GM12878 (cell line): ENCODE measurements around the gene ITM2C.

Experiments
- BRCA1 ChIP-seq: IDR thresholded peaks from 2 replicates; pipeline ENCODE4 v1.6.1; 2011; ENCODE audit warnings: low read depth, low read length, improper control_type of control experiment
- CBX3 ChIP-seq: fragments of 200-600 bp; sonication (generic); IDR thresholded peaks from 2 replicates; pipeline ENCODE4 v1.6.1; 2016; ENCODE audit warnings: low read depth, borderline replicate concordance
- CTCF ChIP-seq, 3 experiments: IDR thresholded peaks in 2 of 3; conservative IDR thresholded peaks in 1 of 3; 2 replicates each; pipeline ENCODE4 v1.5.1; 2011; ENCODE audit warnings: low read depth in 3 of 3, low read length in 3 of 3, mild to moderate bottlenecking in 3 of 3, control low read depth in 2 of 3, moderate library complexity in 2 of 3, inconsistent platforms in 1 of 3, mixed read lengths in 1 of 3; ENCODE audit not compliant: control insufficient read depth in 2 of 3, insufficient read depth in 1 of 3; ENCODE audit errors: extremely low read depth in 1 of 3
- FOS ChIP-seq: IDR thresholded peaks from 3 replicates; pipeline ENCODE4 v1.6.1; 2011; ENCODE audit warnings: borderline replicate concordance; ENCODE audit not compliant: insufficient read length; ENCODE audit errors: extremely low read depth
- IKZF2 ChIP-seq, 2 experiments: fragments of 450-650 bp; IDR thresholded peaks; 2 replicates each; pipeline ENCODE4 v1.6.1; 2017; ENCODE audit warnings: mild to moderate bottlenecking in 2 of 2, moderate library complexity in 2 of 2
- KDM1A ChIP-seq: fragments of 200-600 bp; sonication (generic); IDR thresholded peaks from 2 replicates; pipeline ENCODE4 v1.6.1; 2016; ENCODE audit warnings: borderline replicate concordance
- POLR2A ChIP-seq: IDR thresholded peaks from 2 replicates; pipeline ENCODE4 v1.6.1; 2011; ENCODE audit warnings: low read depth, mild to moderate bottlenecking, low read length
- POLR2AphosphoS5 ChIP-seq: IDR thresholded peaks from 2 replicates; pipeline ENCODE4 v1.6.1; 2011; ENCODE audit warnings: mild to moderate bottlenecking, low read length, inconsistent platforms
- RB1 ChIP-seq: fragments of 450-650 bp; formaldehyde crosslinking; IDR thresholded peaks from 2 replicates; pipeline ENCODE4 v1.6.1; 2017; ENCODE audit warnings: mild to moderate bottlenecking, borderline replicate concordance
- USF1 ChIP-seq: IDR thresholded peaks from 2 replicates; pipeline ENCODE4 v1.6.1; 2011; ENCODE audit warnings: borderline replicate concordance, low read depth, mild to moderate bottlenecking, moderate library complexity, mixed read lengths, low read length; ENCODE audit not compliant: insufficient read depth; ENCODE audit errors: extremely low read length

DNA sequence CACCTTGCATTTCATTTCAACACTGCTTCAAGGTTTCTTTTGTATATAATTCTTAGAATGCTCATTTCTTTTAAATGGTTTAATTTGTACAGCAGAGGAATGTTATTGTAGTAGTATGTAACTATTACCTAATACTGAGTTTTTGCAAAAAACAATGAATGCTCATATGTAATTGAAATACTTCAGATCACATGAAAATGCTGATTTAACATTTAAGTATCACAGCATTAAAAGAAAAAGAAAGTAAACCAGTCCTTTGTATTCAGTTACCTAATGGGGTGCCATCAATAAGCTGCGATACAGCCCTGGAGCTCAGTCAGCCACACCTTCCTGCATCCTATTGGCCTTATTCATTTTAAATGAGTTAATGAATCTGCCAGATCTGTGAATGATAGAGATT, 45.3 kb upstream of the ITM2C start:
- TF ChIP-seq IKZF2 (IDR thresholded peaks at IDR 0.05) (no peak), KDM1A (no peak), BRCA1 (no peak), CTCF (IDR thresholded peaks at IDR 0.05 in 2 of 3, conservative IDR thresholded peaks at IDR 0.05 in 1 of 3; ENCODE audit: control insufficient read depth in 2 of 3, extremely low read depth in 1 of 3, insufficient read depth in 1 of 3, low read depth in 3 of 3, low read length in 3 of 3) (no peak), FOS (no peak), CBX3 (no peak), POLR2AphosphoS5 (no peak), POLR2A (no peak), RB1 (no peak), USF1 (no peak)
